SU-DHL-6 (cell line): ENCODE measurements around the gene IFI27L1.

Experiments used
- H2AFZ ChIP-seq: fragments of 200-600 bp; sonication (generic); 2 replicates; pipeline ENCODE4 v1.6.1; 2014; ENCODE audit warnings: low read depth, mild to moderate bottlenecking, moderate library complexity, mixed read lengths, antibody characterized with exemption, low read length; ENCODE audit not compliant: severe bottlenecking
- H3F3A ChIP-seq: fragments of 200-600 bp; shearing (Covaris generic); 2 replicates; pipeline ENCODE4 v1.6.0; 2016; ENCODE audit warnings: antibody characterized with exemption, mild to moderate bottlenecking; ENCODE audit not compliant: insufficient read depth
- H3K27ac ChIP-seq: fragments of 200-600 bp; sonication (generic); 2 replicates; pipeline ENCODE4 v1.5.1; 2016; ENCODE audit warnings: low read depth, mild to moderate bottlenecking, low read length, moderate library complexity, mixed read lengths
- H3K27me3 ChIP-seq: fragments of 200-600 bp; sonication (generic), shearing (Covaris generic); 2 replicates; pipeline ENCODE4 v1.6.0; 2014; ENCODE audit warnings: mild to moderate bottlenecking, low read length
- H3K36me3 ChIP-seq: fragments of 200-600 bp; sonication (generic); 2 replicates; pipeline ENCODE4 v1.6.1; 2014; ENCODE audit warnings: mild to moderate bottlenecking, low read length, mixed read lengths
- H3K4me2 ChIP-seq: fragments of 300-600, 200-600 bp; shearing (Covaris generic), sonication (generic); 2 replicates; pipeline ENCODE4 v1.6.0; 2014; ENCODE audit warnings: low read length, low read depth, mild to moderate bottlenecking; ENCODE audit not compliant: poor library complexity, severe bottlenecking
- H3K4me3 ChIP-seq: fragments of 200-600 bp; sonication (generic); 2 replicates; pipeline ENCODE4 v1.5.1; 2014; ENCODE audit warnings: antibody characterized with exemption, low read length, mild to moderate bottlenecking, mixed read lengths; ENCODE audit not compliant: insufficient read depth, poor library complexity, severe bottlenecking
- H3K79me2 ChIP-seq: fragments of 200-600 bp; sonication (generic); 2 replicates; pipeline ENCODE4 v1.6.1; 2014; ENCODE audit warnings: mild to moderate bottlenecking, low read length, moderate library complexity; ENCODE audit not compliant: insufficient read depth
- H3K9ac ChIP-seq: fragments of 200-600 bp; sonication (generic); 2 replicates; pipeline ENCODE4 v1.7.0; 2014; ENCODE audit warnings: mild to moderate bottlenecking, low read length
- H3K9me2 ChIP-seq: fragments of 200-600 bp; sonication (generic); replicated peaks from 2 replicates; pipeline ENCODE4 v1.6.1; 2014; ENCODE audit warnings: low read length; ENCODE audit not compliant: insufficient read depth
- H3K9me3 ChIP-seq: fragments of 200-600 bp; sonication (generic); 2 replicates; pipeline ENCODE4 v1.6.1; 2014; ENCODE audit warnings: low read length, mixed read lengths; ENCODE audit not compliant: insufficient read depth
- H4K20me1 ChIP-seq: fragments of 200-600 bp; sonication (generic); 2 replicates; pipeline ENCODE4 v1.6.1; 2014; ENCODE audit warnings: low read depth, mild to moderate bottlenecking, antibody characterized with exemption, low read length, moderate library complexity, mixed read lengths
- CTCF ChIP-seq: fragments of 200-600 bp; sonication (generic); IDR thresholded peaks from one replicate; pipeline ENCODE4 v1.5.1; 2017; ENCODE audit warnings: antibody characterized with exemption, mild to moderate bottlenecking, low read length, moderate library complexity; ENCODE audit not compliant: insufficient read depth, poor library complexity, severe bottlenecking
- EZH2phosphoT487 ChIP-seq: fragments of 200-600 bp; sonication (generic), shearing (Covaris generic); conservative IDR thresholded peaks from 2 replicates; pipeline ENCODE4 v1.6.1; 2018; ENCODE audit warnings: mild to moderate bottlenecking, antibody characterized with exemption, low read length, moderate library complexity, mixed read lengths

IFI27L1 gene

DNA sequence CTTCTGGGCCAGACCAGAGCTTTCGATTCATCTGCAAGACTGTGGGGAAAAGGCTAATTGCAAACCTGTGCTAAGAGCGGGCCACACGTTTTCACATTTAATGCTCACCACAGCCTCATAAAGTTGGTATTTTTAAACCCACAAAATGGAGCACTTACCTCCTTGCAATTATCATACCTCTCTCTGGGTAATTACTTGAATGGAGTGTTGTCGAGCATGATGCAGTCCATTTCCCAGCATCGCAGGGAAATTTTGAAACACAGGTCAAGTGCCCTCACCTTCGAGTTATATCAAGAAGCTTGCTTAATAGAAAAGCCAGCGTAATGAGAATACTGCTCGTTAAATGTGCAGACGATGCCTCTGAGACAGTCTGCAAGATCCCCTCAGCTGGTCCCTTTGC is 57.1 kb downstream of the IFI27L1 start:
- Histone ChIP-seq H2AFZ (no peak overlapping the region), H3K9ac (no peak overlapping the region), H3K4me3 (no peak overlapping the region), H3F3A (no peaks in the 10 kb centered on the region), H3K9me3 (no peaks in the 10 kb centered on the region), H3K27ac (no peak overlapping the region), H4K20me1 (no peaks in the 10 kb centered on the region), H3K9me2 (no peaks in the 10 kb centered on the region), H3K36me3 (no peaks in the 10 kb centered on the region), H3K79me2 (no peaks in the 10 kb centered on the region), H3K4me2 (no peak overlapping the region), H3K27me3 (no peaks in the 10 kb centered on the region)
- no peak for TF ChIP-seq EZH2phosphoT487

DNA sequence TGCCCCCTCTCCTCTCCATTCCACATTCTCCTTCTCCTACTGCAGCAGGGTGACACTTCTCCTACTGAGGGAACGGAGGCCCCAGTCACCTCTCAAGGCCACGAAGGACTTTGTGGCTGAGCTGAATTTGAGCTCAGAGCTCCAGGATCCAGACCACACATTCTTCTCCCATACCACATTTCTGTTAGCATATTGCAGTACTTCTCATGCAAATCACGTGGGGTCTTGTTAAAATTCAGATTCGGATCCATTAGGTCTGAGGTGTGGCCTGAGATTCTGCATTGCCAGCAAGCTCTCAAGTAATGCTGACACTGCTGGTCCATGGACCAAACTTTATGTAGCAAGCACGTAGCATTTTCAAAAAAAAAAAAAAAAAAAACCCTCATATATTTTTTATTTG is 57.9 kb downstream of the IFI27L1 start:
- no peak overlapping the region for H2AFZ ChIP-seq
- no peaks in the 10 kb centered on the region for H3F3A ChIP-seq
- H3K27me3 ChIP-seq: no peaks in the 10 kb centered on the region
- no peaks in the 10 kb centered on the region for H4K20me1 ChIP-seq
- H3K9me3 ChIP-seq: no peaks in the 10 kb centered on the region
- no peaks in the 10 kb centered on the region for H3K79me2 ChIP-seq
- H3K27ac ChIP-seq: no peak overlapping the region
- no peak for TF ChIP-seq EZH2phosphoT487
- TF ChIP-seq CTCF: no peak
- H3K4me2 ChIP-seq: no peak overlapping the region
- H3K4me3 ChIP-seq: no peak overlapping the region
- no peaks in the 10 kb centered on the region for H3K9me2 ChIP-seq
- H3K36me3 ChIP-seq: no peaks in the 10 kb centered on the region
- H3K9ac ChIP-seq: no peak overlapping the region

DNA sequence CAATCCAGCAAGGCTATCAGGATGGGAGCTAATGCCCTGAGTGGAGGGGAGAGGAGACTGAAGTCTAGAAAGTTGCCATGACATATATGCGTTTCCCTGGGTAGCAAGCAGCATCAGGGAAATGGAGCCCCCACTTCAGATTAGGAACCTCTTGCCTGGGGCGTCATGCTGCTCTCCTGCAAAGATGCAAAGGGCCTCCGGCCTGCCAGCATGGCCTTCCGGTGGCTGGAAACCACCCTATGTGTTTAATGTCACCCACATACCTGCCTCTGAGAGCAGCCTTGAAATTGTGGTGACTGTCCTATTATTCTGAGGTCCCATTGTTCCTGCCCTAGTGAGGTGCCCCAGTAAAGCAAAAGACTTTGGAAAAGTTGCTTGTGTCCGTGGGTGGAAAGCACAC is 58.3 kb downstream of the IFI27L1 start:
- Histone ChIP-seq H3K27me3 (no peaks in the 10 kb centered on the region), H3K79me2 (no peaks in the 10 kb centered on the region), H3K4me2 (no peak overlapping the region), H3K36me3 (no peaks in the 10 kb centered on the region), H4K20me1 (no peaks in the 10 kb centered on the region), H3F3A (no peaks in the 10 kb centered on the region), H3K9me2 (no peaks in the 10 kb centered on the region), H3K27ac (no peak overlapping the region), H3K9me3 (no peaks in the 10 kb centered on the region), H2AFZ (no peak overlapping the region), H3K9ac (no peak overlapping the region), H3K4me3 (no peak overlapping the region)
- no peak for TF ChIP-seq CTCF
- no peak for TF ChIP-seq EZH2phosphoT487

- H3K9me2 ChIP-seq: no peaks in the 10 kb centered on the region
- no peak overlapping the region for H3K4me2 ChIP-seq
- no peak overlapping the region for H3K27ac ChIP-seq
- H3F3A ChIP-seq: no peaks in the 10 kb centered on the region
- H3K27me3 ChIP-seq: no peaks in the 10 kb centered on the region
- no peaks in the 10 kb centered on the region for H4K20me1 ChIP-seq
- H3K36me3 ChIP-seq: no peaks in the 10 kb centered on the region
- no peak overlapping the region for H3K4me3 ChIP-seq
- no peaks in the 10 kb centered on the region for H3K79me2 ChIP-seq
- no peak overlapping the region for H3K9ac ChIP-seq
- no peaks in the 10 kb centered on the region for H3K9me3 ChIP-seq
- no peak overlapping the region for H2AFZ ChIP-seq
- TF ChIP-seq EZH2phosphoT487: no peak
- TF ChIP-seq CTCF: no peak
Observed at GRCh38 chr14:94142247-94142646, 61.1 kb downstream of the IFI27L1 start.
